Gastroesophageal sphincter (tissue), 3 donors: ENCODE data around the gene MYPN.

ENCODE experiments used
- EP300 ChIP-seq: sonication (generic); formaldehyde crosslinking; IDR thresholded peaks from one replicate; pipeline ENCODE4 v1.6.1; 2017; ENCODE audit warnings: antibody characterized with exemption, mild to moderate bottlenecking
- POLR2A ChIP-seq, 2 donors: fragments of 450-650 bp; IDR thresholded peaks; one replicate each; pipeline ENCODE4 v1.6.1; 2017; ENCODE audit warnings: antibody characterized with exemption in 2 of 2, mild to moderate bottlenecking in 2 of 2, moderate library complexity in 1 of 2
- POLR2AphosphoS5 ChIP-seq: sonication (generic); formaldehyde crosslinking; IDR thresholded peaks from one replicate; pipeline ENCODE4 v1.6.1; 2017; ENCODE audit warnings: antibody characterized with exemption
- TF ChIP-seq, protein P1 (sequence below), 4 experiments: fragments of 200-600 bp in 2 of 4; fragments of 450-650 bp in 2 of 4; sonication (generic) in 1 of 4; IDR thresholded peaks; one replicate each; pipeline ENCODE4 v1.5.1; 2017 to 2019; ENCODE audit warnings: antibody characterized with exemption in 4 of 4, mild to moderate bottlenecking in 2 of 4, moderate library complexity in 2 of 4

DNA sequence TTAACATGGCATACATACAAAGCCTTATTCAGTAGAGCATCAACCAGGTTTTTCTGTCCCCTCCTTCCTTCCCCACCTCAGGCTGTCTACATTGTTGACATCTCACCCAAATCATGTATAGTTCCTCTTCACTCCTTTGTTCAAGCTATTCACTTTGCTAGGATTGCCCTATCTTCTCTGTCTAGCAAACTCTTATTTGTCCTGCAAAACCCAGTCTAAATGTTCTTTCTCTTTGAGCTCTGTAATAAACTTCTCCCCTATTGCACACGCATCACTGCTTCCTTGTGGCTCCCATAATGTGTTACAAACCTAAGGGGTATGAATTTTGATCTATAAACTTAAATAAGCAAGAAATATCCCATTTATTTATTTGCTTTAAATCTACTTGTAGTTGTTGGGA is 36.8 kb downstream of the MYPN start:
- TF ChIP-seq, protein P1, sequence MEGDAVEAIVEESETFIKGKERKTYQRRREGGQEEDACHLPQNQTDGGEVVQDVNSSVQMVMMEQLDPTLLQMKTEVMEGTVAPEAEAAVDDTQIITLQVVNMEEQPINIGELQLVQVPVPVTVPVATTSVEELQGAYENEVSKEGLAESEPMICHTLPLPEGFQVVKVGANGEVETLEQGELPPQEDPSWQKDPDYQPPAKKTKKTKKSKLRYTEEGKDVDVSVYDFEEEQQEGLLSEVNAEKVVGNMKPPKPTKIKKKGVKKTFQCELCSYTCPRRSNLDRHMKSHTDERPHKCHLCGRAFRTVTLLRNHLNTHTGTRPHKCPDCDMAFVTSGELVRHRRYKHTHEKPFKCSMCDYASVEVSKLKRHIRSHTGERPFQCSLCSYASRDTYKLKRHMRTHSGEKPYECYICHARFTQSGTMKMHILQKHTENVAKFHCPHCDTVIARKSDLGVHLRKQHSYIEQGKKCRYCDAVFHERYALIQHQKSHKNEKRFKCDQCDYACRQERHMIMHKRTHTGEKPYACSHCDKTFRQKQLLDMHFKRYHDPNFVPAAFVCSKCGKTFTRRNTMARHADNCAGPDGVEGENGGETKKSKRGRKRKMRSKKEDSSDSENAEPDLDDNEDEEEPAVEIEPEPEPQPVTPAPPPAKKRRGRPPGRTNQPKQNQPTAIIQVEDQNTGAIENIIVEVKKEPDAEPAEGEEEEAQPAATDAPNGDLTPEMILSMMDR (IDR thresholded peaks at IDR 0.05), result no peak
- no peak for TF ChIP-seq POLR2A (IDR thresholded peaks at IDR 0.05)
- no peak for TF ChIP-seq EP300
- TF ChIP-seq POLR2AphosphoS5, result no peak
